HG03039 (cell line): ENCODE measurements around the gene MAPK9.

Experiments used
- ATAC-seq: cut with Tn5 transposase; IDR thresholded peaks from one replicate; pipeline ENCODE4 v1.9.1; 2021; ENCODE audit warnings: mild to moderate bottlenecking, moderate library complexity; ENCODE audit not compliant: unreplicated experiment

MAPK9 gene

DNA sequence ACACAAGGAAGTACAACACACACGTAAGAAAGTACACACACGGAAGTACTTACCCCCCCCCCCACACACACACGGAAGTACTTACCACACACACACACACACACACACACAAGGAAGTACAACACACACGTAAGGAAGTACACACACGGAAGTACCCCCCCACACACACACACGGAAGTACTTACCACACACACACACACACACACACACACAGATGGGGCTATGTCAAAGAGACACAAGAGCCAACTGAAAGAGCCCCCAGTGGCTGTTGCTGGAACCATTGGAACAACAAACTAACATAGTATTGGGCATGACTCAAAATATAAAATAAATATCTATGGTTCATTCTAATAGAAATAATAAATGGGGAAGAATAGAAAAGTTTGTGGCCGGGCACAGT is 4.9 kb upstream of the MAPK9 start:
- ATAC-seq = no peak

DNA sequence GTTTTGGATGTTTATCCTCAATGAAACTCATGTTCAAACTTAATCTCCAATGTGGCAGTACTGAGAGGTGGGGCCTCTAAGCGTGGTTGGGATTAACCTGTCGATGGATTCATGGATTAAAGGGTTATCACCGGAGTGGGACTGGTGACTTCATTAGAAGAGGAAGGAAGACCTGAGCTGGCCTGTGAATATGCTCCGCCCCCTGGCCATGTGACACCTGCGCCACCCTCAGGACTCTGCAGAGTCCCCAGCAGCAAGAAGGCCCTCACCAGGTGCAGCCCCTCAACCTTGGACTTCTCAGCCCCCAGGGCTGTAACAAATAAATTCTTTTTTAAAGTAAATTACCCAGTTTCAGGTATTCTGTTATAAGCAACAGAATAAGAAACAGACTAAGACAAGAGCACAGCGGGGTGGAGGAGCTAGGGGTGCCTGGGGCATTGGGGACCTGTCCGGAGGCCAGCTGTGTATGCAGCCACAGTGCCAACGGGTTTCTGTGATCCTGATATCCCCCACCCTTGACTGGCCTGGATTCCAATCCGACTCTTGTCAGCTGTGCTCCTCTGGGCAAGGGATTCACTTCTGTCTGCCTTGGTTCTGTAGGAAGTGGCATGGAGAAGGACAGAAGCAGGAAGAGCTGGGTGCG is 3.2 kb upstream of the MAPK9 start:
- no peak for ATAC-seq

DNA sequence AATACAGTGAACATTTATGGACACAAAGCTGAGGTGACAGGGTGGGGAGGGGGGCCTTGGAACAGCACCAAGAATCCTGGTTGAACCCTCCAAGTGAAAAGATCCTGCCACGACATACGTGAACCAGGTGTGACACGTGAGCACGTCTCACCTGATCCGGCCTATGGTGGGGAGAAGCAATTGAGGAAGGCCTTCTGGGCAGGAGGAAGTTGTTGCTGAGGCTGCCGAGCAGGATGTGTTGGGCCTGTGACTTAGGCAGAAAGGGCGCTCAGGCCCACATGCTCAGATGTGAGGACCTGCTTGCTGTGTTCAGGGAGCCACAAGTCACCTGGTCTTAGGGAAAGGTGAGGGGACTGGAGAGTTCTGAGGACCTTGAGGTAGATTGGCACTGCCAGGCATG is 2.5 kb upstream of the MAPK9 start:
- ATAC-seq = no peak

DNA sequence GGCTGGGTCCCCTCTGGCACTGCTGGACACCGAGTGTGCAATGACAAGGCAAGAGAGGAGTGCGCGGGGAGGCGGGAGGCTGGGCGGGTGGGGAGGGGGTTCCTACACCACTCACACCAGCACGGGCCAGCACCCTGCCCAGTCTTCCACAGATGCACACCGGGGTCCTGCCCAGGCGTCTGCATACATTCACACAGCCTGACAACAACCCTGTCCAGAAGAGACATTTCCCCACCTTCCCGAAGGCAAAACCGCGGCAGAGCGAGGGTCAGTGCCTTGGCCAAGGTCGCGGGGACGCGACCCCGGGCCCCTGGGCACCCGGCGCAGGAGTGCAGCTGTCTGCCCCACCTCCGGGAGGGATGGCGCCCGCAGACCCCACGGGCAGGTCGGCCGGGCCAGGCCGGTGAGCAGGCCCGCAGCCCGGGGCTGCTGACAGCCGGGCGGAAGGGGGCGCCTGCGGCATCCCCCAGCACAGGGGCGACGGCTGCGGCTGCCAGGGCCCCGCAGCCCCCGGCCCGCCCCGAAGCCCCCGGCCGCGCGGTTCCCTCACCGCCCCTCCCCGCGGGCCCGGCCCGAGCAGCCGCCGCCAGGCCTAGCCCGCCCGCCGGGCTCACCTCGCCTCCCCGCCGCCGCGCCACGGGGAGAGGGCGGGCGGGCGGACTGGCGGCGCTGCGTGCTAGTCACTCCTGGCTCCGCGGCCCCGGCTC is 496 bp downstream of the MAPK9 start:
- peak; percentile 24 for ATAC-seq

DNA sequence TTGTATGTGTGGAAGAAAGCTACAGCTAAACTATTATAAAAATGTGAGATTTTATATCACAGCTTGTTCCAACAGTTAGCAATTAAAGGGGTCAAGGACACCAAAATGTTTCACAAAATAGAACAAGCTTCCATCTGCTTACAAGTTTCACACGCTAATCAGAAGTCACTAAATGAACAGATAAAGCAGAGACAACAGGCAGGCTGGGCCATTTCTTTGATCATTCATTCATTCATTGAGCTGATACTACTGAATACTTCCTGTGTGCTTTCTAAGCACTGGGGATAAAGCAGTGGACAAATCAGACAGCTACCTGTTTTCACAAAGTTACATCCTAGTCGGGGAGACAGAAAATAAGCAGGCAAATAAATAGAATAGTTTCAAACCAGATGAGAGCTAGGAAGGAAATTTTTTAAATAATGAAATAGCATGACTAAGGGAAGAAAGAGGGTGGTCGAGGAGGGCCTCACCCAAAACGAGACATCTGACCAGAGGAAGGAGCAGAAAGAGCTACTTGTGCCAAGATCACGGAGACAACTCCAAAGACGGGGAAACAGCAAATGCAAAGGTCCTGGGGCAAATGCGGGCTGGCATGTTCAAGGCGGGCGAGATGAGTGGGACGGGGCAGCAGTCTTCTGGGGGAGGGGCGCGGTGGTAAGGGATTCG is 1.2 kb downstream of the MAPK9 start:
- no peak for ATAC-seq

DNA sequence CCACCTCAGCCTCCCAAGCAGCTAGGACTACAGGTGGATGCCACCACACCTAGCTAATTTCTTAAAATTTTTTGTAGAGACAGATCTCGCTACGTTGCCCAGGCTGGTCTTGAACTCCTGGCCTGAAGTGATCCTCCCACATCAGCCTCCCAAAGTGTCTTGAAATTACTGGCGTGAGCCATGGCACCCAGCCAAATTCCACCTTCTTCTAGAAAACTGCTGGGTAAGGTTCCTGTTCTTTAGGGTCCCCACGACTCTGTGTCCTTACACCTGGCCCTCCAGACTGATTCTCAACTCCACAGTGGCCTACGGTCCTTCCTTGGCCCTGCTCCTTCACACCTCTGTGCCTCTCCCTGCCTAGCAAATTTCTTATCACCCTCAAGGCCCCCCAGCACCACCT is 1.9 kb downstream of the MAPK9 start:
- ATAC-seq = no peak

DNA sequence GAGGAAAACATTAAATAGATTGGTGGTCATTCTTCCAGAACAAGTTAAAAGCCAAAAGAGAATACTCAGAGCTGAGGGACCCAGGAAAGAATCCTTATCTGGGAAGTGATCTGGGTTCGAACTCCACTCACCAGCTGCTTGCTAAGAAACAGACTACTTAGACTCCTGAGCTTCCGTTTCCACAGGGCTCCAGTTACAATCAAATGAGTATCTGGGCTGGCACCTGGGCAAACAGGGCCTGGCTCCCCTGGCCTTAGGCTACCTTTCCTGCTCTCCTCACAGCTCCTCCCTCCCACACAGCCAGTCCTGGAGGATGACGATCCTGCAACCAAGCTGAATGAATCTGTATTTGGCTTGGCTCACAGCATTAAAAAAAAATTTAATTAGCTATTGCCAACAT is 2.5 kb downstream of the MAPK9 start:
- ATAC-seq = no peak

DNA sequence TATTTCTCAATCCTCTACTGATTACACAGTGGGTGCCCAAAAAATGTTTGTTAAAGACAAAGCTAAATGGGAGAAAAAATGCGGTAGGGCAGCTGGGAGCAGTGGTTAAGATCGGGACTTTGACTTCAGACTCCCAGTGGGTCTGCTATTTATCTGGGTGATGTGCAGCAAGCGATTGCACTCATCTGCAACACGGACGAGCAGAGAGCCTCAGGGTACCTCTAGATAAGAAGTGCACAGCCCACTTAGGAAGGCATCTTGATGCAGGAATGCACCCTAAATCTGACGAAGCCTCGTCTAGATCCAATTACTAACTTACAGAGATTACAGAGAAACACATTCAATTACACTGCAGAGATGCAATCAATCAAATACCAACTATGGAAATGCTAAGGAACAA is 4.0 kb downstream of the MAPK9 start:
- ATAC-seq = no peak

DNA sequence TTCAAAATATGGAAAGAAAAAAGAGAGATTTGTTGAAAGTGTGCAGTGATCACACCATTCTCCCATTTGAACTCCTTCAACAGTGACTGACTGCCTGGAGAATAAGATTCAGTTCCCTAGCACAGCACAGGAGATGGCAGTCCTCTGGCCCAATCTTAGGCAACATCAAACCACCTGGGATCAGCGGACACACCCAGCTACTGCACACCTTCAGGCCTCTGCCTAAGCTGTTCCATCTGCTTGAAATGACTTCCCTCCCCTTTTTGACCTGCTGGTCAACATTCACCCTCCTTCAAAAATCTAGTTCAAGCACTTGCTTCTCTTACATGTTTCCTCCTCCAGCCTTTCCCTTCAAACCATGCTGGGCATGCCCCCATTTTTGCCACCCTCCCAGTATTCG is 4.5 kb downstream of the MAPK9 start:
- ATAC-seq = no peak

DNA sequence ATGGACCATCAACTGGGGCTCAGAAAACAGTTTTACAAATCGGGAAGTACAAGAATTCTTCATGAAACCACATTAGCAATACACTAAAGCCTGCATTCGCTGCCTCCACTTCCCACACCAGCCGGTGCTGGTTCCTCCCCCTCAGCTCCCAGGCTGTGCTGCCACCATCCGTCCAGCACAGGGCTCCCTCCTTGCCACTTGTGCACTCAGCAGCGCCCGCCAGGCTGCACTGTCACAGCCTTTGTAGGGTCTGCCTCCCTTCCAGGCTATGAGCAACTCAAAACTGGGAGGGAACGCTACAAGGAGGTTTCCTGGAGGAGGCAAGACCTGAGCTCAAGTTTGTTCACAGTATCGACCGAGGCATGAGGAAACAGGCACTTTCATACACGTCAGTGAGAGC is 7.7 kb downstream of the MAPK9 start:
- ATAC-seq = no peak

DNA sequence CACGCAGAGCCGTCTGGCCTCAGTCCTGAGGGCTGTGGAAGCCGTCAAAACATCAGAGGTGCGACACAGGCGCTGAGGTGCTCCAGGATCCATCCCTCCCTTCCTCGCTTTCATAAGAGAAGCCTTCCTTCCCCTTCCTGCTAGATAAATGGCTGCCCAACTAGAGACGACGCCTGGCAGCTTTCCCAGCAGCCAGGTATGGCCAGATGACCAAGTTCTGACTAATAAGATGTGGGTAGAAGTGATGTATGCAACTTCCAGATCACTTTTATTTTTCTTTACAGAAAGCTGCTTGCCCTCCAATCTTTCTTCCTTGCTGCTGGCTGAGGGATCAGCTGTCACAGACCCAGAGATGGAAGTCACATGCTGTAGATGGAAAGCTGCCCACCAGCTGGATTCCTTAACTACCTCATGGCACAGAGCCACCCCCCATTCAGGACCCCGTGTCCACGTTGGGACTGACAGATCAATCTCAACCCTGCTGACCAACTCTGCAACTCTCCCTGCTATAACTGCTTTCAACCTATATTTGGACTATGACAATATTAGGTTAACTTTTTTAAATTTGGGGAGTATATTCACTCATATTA is 8.8 kb downstream of the MAPK9 start:
- ATAC-seq = no peak

DNA sequence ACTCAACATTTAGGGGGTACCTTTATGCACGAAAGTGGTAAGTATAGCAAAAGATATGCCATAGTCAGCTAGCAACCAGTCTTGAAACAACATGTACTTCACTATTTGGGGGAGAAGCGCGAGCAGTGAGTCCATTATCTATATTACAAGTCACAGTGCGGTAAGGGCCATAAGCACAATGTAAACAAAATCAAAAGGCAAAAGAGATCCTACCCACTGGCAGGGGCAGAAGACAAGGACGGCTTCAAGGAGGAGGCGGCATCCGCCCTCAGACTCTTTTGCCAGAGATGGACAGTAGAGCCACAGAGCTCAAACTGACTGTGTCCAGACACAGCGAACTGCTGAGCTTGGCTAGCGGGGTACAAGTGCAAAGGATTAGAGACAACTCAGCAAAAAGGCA is 9.6 kb downstream of the MAPK9 start:
- ATAC-seq = no peak

DNA sequence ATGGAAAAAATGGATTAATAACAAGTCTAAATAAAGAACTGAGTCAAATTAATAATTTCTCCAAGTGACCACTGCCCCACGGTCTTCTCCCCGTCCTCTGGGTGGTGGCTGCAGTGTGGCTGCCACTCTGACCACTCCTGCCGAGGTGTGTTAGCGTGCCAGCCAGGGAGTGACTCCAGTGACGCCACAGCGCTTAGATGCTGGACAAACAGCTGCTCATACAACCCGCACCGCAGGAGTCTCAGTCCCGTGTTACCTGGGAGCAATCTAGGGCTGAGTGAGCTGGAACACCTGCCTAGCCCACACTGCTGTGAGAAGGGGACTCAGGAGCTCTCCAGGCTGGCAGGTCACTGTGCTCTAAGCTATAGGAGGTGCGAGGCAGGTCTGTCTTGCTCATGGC is 10.2 kb downstream of the MAPK9 start:
- ATAC-seq = no peak

DNA sequence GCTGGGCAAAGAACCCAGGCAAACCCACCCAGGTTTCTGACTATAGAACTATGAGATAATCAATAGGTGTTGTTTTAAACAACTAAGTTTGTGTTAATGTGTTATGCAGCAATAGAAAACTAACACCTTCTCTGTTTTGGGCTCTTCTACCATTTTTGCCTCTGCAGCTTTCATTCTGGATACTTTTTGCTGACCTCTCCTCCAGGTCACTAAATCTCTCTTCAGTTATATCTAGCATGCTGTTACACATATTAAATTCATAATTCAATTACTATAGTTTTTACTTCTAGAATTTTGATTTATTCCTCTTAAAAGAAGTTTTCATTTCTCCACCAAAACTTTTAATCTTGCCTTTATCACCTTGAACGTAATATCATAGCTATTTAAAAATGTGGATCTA is 17.2 kb downstream of the MAPK9 start:
- ATAC-seq = no peak

DNA sequence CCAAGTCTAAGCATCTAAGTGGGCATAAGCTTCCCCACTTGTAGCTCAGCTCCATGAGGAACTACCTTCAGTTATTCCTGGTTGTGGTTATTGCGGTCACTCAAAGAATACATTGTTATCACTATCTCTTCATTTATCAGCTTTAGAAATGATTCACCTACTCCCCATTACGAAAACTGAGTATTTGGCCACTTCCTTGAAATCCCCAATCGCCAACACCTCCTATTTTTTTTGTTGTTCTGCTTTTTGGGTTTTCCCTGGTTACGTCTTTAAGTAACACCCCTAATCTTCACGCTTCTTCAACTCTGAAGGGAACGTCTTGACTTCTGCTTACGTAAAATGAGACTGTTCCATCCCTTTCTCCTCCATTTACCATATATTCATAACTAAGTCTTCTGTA is 20.7 kb downstream of the MAPK9 start:
- no peak for ATAC-seq

DNA sequence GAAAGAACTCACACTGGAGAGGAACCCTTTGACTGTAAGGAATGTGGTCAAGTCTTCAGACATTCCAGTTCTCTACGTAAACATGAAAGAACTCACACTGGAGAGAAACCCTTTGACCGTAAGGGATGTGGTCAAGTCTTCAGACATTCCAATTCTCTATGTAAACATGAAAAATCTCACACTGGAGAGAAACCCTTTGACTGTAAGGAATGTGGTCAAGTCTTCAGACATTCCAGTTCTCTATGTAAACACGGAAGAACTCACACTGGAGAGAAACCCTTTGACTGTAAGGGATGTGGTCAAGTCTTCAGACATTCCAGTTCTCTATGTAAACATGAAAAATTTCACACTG is 32.6 kb downstream of the MAPK9 start:
- no peak for ATAC-seq

DNA sequence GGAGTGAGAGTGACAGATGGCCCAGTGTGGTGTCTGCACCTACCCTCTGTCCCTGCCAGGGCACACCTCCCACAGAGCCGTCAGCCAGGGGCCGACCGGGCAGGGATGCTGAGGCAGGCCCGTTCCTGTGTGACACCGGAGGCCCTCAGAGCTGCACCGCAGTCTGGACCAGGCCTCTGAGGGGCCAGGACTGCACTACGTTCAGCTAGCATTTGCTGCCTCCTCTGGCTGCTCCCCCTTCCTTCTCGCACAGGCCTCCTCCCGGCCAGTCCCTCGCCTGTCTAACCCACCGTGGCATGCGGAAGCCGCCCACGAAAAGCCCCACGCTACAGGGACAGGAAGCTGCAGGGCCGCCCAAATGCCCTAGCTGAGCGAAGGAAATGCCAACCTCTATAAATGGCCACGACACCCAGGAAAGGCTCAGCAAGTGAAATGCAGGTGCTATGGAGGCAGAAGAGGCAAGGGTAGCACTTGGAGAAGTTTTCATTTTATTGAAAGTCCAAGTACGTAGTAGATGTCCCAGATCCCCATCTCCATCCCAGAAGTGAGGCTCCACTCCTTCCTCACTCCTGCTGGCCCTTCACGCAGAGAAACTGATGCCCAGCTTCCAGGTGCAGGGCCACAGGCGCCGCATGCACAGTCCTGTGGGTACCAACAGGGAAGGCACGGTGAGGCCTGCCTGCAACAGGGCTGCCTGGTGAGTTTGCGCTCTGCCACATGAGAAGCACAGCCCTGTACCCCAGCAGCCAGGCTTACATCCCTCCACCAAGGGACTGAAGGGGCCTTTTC is 38.7 kb downstream of the MAPK9 start:
- no peak for ATAC-seq

DNA sequence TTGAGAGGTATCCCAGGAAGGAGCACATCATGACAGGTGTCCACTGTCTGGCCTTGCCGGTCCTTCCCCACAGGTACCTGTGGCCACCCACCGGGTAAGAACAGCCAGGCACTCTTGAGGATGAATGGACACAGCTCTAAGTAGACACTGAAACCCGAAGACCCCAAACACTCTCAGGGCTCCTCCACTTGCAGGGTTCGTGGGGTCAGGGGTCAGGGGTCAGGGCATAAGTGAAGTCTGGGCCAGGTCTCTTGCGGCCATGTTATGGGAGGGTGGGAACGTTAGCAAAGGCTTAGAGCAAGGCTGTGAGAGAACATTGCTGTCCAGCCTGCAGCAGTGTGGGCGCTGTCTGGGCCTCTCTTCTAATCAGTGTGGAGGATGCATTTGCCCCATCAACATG is 40.0 kb downstream of the MAPK9 start:
- no peak for ATAC-seq

DNA sequence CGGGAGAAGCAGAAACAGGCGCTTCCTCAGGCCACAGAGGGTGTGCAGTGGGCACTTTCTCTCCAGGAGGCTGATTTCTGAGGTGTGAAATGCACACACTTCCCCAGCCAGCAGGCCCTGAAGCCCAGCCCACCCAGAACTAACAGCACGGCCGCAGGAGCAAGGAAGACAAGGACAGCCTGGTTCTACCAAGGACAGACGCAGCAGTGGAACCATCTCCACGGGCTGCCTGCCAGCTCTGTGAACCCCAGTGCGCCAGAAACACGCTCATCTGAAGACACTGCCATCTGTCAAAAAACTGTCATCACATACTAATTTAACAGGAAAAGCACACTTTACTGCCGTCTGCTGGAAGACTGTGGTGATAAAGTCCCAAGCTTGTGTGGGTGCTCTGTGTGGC is 40.7 kb downstream of the MAPK9 start:
- no peak for ATAC-seq

DNA sequence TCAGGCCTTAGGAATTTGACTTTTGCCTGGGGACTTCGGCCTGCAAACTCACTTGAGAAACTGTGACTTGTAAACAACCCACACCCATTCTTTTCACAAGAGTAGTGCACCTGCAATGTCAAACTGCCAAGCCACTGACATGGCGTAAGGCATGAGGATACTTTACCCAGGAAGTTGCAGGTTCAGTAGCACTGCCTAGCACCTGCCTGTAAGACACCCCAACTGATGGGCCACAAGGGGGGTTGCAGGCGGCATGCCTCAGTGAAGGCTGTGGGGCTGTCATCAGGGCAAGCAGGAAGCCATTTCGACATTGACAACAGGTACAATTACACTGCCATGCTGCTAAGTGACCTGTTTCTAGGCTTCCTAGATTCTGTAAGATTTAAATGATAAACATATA is 41.6 kb downstream of the MAPK9 start:
- no peak for ATAC-seq

DNA sequence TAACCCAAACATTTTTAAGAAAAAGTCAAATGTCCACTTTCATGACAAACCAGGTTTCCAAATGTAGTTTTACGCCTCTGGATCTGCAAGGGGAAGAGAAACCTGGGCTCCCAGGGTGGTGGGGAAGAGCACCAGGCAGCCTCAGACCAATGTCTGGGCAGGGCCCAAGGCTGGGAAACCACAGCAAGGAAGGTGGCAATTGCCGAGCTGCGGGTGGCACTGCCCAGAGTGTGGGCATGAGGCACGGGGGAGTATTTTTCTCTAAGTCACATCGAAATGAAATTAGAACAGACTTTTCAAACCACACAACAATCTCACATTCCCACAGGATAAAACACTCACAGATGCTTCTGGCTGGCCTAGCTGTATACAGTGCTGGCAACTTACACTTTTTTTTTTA is 50.3 kb downstream of the MAPK9 start:
- no peak for ATAC-seq
